ENCODE results near the gene BAZ2B. TPM values are rescaled to one million over a fixed set of nuclear protein-coding genes. Genes with fewer than 3 reads are reported as not detected.

BAZ2B gene
- total RNA-seq, 1 experiment from 2014 or later = 19.9 TPM

DNA sequence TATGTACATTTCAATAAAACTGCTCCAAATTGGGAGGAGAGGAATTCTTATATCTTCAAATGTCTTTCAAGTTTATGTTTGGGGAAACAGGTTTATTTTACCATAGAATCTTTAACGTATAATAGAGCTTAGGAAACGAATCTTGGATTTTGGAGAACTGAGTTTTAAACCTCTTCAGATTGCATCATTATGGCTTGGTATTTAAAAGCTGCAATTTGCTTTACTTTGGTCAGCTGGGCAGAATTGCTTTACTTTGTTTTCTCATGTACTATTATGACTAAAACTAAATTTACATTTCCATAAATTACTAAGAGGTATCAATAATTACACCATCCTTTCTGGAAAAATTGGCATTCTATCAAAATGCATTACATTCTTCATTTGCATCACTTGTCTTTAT is 54.6 kb downstream of the BAZ2B start:
- CTCF ChIA-PET = no interaction called here
- Histone ChIP-seq H4K20me1 (ENCODE audit: insufficient read depth) (no peaks in the 10 kb centered on the region), H3K9me2 (ENCODE audit: insufficient read depth) (no peaks in the 10 kb centered on the region), H3K4me1 (ENCODE audit: control insufficient read depth in 1 of 2, insufficient read depth in 2 of 2, low read length in 2 of 2) (no peaks in the 10 kb centered on the region), H3K79me2 (ENCODE audit: insufficient read depth, low read length) (no peaks in the 10 kb centered on the region), H3K27me3 (ENCODE audit: insufficient read depth, low read length) (no peaks in the 10 kb centered on the region), H2AFZ (ENCODE audit: low read depth, low read length, poor library complexity, severe bottlenecking) (no peak overlapping the region), H3K9me3 (ENCODE audit: control insufficient read depth in 1 of 2, insufficient read depth in 1 of 2, low read depth in 1 of 2, low read length in 2 of 2) (no peaks in the 10 kb centered on the region), H3K36me3 (ENCODE audit: control insufficient read depth in 1 of 2, insufficient read depth in 2 of 2, low read length in 2 of 2) (no peaks in the 10 kb centered on the region), H3K9ac (ENCODE audit: low read length) (no peak overlapping the region), H3K4me2 (ENCODE audit: low read length) (no peak overlapping the region), H3K4me3 (replicated peaks in 1 of 2; ENCODE audit: low read depth in 1 of 2, low read length in 2 of 2) (no peak overlapping the region), H3K27ac (ENCODE audit: low read depth, low read length) (no peak overlapping the region)
- no peak for DNase-seq (ENCODE audit: low read depth, low spot score)
- TF ChIP-seq EZH2phosphoT487 (IDR thresholded peaks at IDR 0.05; ENCODE audit: borderline replicate concordance) (no peak), EZH2 (IDR thresholded peaks at IDR 0.05) (no peak), CBX3 (IDR thresholded peaks at IDR 0.05; ENCODE audit: low read depth) (no peak), CEBPB (IDR thresholded peaks at IDR 0.05; ENCODE audit: low read depth) (no peak), SP1 (IDR thresholded peaks at IDR 0.05; ENCODE audit: low read depth) (no peak), POLR2A (IDR thresholded peaks at IDR 0.05; ENCODE audit: borderline replicate concordance, extremely low read depth, insufficient read depth, insufficient read length) (no peak), ZFX (IDR thresholded peaks at IDR 0.05) (no peak), ZNF274 (IDR thresholded peaks at IDR 0.05; ENCODE audit: low read depth, low read length) (no peak)
- TF ChIP-seq, protein P1, sequence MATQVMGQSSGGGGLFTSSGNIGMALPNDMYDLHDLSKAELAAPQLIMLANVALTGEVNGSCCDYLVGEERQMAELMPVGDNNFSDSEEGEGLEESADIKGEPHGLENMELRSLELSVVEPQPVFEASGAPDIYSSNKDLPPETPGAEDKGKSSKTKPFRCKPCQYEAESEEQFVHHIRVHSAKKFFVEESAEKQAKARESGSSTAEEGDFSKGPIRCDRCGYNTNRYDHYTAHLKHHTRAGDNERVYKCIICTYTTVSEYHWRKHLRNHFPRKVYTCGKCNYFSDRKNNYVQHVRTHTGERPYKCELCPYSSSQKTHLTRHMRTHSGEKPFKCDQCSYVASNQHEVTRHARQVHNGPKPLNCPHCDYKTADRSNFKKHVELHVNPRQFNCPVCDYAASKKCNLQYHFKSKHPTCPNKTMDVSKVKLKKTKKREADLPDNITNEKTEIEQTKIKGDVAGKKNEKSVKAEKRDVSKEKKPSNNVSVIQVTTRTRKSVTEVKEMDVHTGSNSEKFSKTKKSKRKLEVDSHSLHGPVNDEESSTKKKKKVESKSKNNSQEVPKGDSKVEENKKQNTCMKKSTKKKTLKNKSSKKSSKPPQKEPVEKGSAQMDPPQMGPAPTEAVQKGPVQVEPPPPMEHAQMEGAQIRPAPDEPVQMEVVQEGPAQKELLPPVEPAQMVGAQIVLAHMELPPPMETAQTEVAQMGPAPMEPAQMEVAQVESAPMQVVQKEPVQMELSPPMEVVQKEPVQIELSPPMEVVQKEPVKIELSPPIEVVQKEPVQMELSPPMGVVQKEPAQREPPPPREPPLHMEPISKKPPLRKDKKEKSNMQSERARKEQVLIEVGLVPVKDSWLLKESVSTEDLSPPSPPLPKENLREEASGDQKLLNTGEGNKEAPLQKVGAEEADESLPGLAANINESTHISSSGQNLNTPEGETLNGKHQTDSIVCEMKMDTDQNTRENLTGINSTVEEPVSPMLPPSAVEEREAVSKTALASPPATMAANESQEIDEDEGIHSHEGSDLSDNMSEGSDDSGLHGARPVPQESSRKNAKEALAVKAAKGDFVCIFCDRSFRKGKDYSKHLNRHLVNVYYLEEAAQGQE (IDR thresholded peaks at IDR 0.05; ENCODE audit: low read depth) = no peak
- no TSS peak for BruUV-seq (replicated peaks)
- ATAC-seq = no peak
- intact Hi-C loops (cut with micrococcal nuclease) = no loop called here
- RAD21 ChIA-PET (ENCODE audit: low non-redundant PET in 1 of 2, low total read pairs in 2 of 2, uncharacterized antibody in 2 of 2, unreplicated experiment in 2 of 2) = no interaction called here
- POLR2A ChIA-PET = no interaction called here
